ENCODE measurements around the gene CMIP.
A peak's percentile ranks its signal among the peaks of the same experiment; 100 is the strongest.

The CMIP gene

DNA sequence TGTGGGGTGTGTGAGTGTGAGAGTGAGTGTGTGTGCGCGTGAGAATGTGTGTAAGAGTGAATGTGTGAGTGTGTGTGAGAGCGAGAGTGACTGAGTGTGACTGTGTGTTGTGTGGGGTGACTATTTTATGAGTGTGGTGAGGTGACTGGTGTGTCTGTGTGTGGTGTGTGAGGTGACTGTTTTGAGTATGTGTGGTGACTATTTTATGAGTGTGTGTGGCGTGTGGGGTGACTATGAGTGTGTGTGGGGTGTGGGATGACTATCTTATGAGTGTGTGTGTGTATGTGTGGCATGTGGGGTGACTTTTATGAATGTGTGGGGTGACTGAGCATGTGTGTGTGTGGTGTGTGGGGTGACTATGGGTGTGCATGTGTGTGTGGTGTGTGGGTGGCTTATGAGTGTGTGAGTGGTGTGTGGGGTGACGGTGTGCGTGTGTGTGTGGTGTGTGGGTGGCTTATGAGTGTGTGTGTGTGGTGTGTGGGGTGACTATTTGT, 181.6 kb downstream of the CMIP start:
- DNase-seq (ENCODE audit: low read depth): peak; percentile 31
- peak overlapping the region; percentile 46 for H3K4me3 ChIP-seq (ENCODE audit: low read depth, low read length)
- TF ChIP-seq, protein P1, sequence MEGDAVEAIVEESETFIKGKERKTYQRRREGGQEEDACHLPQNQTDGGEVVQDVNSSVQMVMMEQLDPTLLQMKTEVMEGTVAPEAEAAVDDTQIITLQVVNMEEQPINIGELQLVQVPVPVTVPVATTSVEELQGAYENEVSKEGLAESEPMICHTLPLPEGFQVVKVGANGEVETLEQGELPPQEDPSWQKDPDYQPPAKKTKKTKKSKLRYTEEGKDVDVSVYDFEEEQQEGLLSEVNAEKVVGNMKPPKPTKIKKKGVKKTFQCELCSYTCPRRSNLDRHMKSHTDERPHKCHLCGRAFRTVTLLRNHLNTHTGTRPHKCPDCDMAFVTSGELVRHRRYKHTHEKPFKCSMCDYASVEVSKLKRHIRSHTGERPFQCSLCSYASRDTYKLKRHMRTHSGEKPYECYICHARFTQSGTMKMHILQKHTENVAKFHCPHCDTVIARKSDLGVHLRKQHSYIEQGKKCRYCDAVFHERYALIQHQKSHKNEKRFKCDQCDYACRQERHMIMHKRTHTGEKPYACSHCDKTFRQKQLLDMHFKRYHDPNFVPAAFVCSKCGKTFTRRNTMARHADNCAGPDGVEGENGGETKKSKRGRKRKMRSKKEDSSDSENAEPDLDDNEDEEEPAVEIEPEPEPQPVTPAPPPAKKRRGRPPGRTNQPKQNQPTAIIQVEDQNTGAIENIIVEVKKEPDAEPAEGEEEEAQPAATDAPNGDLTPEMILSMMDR (IDR thresholded peaks at IDR 0.05; ENCODE audit: insufficient read depth, low read depth, low read length, missing control alignments): no peak

DNA sequence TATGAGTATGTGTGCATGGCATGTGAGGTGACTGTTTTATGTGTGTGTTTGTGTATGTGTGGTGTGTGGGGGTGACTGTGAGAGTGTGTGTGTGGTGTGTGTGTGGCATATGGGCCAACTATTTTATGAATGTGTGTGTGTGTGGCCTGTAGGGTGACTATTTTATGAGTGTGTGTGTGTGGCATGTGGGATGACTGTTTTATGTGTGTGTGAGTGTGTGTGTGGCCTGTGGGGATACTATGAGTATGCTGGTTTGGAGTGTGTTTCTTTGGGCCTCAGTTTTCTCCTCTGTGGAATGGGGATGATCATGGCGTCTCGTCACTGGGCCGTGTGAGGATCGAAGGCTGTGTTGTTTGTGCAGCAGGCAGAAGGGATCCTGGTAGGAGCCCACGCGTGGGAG, 182.4 kb downstream of the CMIP start:
- no peak overlapping the region for H3K4me3 ChIP-seq (ENCODE audit: low read depth, low read length)
- DNase-seq (ENCODE audit: low read depth): no peak
- TF ChIP-seq, protein P1 (IDR thresholded peaks at IDR 0.05; ENCODE audit: insufficient read depth, low read depth, low read length, missing control alignments): no peak

DNA sequence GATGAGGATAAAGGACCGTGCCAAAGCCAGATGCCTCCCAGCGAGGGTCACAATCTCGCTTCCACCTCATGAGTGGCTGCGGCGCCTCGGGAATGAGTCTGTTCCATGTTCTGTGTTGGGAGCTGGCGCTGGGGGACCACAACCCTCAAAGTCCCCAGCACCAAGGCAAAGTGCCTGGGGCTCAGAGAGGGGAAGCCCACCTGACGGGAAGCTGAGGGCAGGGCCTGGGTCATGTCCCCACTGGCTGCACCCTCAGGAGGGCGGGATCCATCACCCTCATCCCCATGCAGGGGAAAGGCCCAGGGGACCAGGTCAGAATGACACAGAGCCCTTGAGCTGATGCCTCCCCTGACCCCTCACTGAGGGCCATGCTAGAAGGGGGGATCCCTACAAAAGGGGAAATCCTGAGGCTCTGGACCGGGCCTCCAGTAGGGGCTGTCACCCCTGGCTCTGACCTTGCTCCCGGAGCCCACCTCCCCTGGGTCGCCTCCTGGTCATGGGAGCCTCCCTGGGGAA, 183.2 kb downstream of the CMIP start:
- no peak overlapping the region for H3K4me3 ChIP-seq (ENCODE audit: low read depth, low read length)
- TF ChIP-seq, protein P1 (IDR thresholded peaks at IDR 0.05; ENCODE audit: insufficient read depth, low read depth, low read length, missing control alignments): no peak
- DNase-seq (ENCODE audit: low read depth): no peak

DNA sequence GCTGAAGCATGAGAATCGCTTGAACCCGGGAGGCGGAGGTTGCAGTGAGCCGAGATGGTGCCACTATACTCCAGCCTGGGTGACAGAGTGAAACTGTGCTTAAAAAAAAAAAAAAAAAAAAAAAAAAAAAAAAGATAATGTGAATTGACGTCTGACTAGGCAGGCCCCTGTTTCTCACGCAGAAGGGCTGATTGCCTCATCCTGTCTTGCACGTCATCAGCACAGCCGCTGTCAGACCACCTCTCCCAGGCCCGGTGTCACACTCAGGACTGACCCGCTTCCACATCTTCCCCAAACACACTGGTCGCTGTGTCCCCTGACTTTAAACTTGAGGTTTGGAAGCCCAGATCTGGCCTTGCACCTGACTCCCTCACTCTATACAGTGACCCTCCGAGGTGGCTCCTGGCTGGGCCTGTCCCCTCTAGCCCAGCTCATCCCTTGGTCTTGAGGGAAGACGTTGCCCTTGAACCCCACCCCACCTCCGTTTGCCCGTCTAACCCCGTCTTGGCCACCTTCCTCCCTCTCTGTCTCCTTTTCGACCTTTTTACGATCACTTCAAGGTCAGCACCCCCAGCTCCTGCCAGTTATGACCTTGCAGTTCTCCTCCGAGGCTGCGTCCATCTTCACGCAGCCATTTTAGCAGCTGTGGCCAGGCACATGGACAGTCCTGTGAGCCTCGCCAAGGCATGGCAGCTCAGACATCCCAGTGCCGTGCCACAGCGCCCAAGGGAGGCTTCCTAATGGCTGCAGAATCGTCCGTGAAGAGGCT, 184.6 kb downstream of the CMIP start:
- TF ChIP-seq, protein P1 (IDR thresholded peaks at IDR 0.05; ENCODE audit: insufficient read depth, low read depth, low read length, missing control alignments): no peak
- H3K4me3 ChIP-seq (ENCODE audit: low read depth, low read length): no peak overlapping the region
- no peak for DNase-seq (ENCODE audit: low read depth)

DNA sequence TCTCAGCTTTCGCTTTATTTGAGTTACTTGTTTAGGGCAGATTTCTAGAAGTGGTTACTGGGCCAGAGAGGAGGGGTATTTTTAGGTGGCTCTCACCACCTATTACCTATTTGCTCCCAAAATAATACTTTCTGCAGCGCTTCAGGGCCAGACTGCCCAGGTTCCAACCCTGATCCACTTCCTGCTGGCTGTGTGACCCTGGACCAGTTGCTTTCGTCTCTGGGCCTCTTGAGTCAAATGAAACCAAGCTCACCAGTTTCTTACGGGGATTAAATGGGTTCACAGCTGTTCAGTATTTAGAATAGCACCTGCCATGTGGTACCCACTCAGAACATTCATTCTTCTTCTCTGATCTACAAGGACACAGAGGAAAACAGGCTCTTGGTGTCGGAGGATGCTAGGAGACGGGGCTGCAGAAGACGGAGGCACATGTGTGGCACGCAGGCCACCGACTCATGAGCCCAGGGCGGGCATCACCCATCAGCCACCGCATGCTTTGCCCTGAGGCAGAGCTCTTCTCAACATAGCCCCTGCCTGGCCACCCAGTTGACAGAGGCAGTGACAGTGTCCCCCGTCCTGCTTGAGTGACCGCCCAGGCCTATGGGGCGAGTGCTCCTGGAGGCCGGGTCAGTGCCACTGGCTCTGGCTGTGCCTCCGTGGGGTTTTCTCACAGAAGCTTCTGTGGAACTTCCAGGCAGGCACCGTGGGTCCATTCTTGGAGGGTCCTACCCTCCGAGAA, 185.5 kb downstream of the CMIP start:
- H3K4me3 ChIP-seq (ENCODE audit: low read depth, low read length): no peak overlapping the region
- TF ChIP-seq, protein P1 (IDR thresholded peaks at IDR 0.05; ENCODE audit: insufficient read depth, low read depth, low read length, missing control alignments): no peak
- no peak for DNase-seq (ENCODE audit: low read depth)

DNA sequence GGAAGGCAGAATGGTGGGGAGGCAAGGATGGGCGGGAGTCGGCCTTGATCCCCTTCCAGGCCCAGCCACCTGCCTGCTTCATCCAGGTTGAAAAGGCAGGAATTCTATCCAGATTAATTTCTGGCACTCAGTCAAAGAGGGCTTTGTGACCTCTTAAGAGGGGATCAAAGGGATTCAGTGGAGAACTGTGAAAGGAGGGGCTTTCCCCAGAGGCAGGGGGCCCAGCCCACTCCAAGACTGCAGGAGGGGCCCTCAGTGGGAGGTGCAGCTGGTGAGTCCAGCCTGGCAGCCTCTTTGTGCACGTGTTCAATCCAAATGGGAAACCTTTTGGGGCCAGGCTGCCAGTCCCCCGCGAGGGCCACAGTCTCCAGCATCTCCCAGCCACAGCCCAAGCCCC, 186.0 kb downstream of the CMIP start:
- H3K4me3 ChIP-seq (ENCODE audit: low read depth, low read length): no peak overlapping the region
- TF ChIP-seq, protein P1 (IDR thresholded peaks at IDR 0.05; ENCODE audit: insufficient read depth, low read depth, low read length, missing control alignments): no peak
- DNase-seq (ENCODE audit: low read depth): no peak

Data from GM12865 (cell line).